Gastrocnemius medialis (tissue), 4 donors: ENCODE measurements around the gene INSYN2B.

ENCODE experiments used
- POLR2A ChIP-seq, 2 donors: fragments of 450-650 bp; IDR thresholded peaks; one replicate each; pipeline ENCODE4 v1.6.1; 2017; ENCODE audit warnings: antibody characterized with exemption in 2 of 2, mild to moderate bottlenecking in 2 of 2, moderate library complexity in 2 of 2
- TF ChIP-seq, protein P1 (sequence below), 5 experiments: fragments of 450-650 bp in 3 of 5; fragments of 200-600 bp in 2 of 5; sonication (generic) in 2 of 5; IDR thresholded peaks in 4 of 5; conservative IDR thresholded peaks in 1 of 5; 1 replicate in 4 of 5; 2 replicates in 1 of 5; pipeline ENCODE4 v1.5.1; 2016 to 2019; ENCODE audit warnings: antibody characterized with exemption in 5 of 5, mild to moderate bottlenecking in 3 of 5, moderate library complexity in 3 of 5

DNA sequence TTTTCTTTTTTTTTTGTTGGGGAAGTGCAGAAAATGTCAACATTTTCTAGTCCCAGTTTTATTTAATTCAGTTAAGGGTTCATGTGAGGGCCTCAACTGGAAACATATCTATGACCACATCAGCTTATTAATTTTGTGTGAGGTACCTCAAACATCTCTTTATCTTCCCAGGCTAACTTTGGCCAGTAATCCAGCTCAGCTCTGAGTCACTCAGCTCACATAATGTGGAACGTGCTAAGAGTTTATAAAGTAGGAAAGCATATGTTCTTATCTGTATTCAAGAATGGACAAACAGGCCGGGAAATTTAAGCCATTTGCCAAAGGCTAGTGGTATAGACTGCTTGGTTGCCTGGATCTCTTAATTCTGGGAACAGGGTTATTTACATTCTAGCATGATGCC lies 118.4 kb downstream of the INSYN2B start:
- TF ChIP-seq, protein P1, sequence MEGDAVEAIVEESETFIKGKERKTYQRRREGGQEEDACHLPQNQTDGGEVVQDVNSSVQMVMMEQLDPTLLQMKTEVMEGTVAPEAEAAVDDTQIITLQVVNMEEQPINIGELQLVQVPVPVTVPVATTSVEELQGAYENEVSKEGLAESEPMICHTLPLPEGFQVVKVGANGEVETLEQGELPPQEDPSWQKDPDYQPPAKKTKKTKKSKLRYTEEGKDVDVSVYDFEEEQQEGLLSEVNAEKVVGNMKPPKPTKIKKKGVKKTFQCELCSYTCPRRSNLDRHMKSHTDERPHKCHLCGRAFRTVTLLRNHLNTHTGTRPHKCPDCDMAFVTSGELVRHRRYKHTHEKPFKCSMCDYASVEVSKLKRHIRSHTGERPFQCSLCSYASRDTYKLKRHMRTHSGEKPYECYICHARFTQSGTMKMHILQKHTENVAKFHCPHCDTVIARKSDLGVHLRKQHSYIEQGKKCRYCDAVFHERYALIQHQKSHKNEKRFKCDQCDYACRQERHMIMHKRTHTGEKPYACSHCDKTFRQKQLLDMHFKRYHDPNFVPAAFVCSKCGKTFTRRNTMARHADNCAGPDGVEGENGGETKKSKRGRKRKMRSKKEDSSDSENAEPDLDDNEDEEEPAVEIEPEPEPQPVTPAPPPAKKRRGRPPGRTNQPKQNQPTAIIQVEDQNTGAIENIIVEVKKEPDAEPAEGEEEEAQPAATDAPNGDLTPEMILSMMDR (IDR thresholded peaks at IDR 0.05 in 4 of 5, conservative IDR thresholded peaks at IDR 0.05 in 1 of 5) = no peak
- no peak for TF ChIP-seq POLR2A (IDR thresholded peaks at IDR 0.05)
